Activated gamma-delta T cell treated with anti-CD3 and anti-CD28 coated beads, Interleukin-2, amount 50 U/mL, for 16 hours (primary cell): Measurements from ENCODE around the gene FKBP1A.
"Not testable (repeated sequence)": the region's sequence is repeated elsewhere in the genome, so short reads cannot be mapped to it uniquely, and the experiment has no call there.

ENCODE experiments used
- DNase-seq: peaks from one replicate; pipeline ENCODE4 v3.0.0-alpha.2; 2020; ENCODE audit warnings: low read depth

Gene FKBP1A

DNA sequence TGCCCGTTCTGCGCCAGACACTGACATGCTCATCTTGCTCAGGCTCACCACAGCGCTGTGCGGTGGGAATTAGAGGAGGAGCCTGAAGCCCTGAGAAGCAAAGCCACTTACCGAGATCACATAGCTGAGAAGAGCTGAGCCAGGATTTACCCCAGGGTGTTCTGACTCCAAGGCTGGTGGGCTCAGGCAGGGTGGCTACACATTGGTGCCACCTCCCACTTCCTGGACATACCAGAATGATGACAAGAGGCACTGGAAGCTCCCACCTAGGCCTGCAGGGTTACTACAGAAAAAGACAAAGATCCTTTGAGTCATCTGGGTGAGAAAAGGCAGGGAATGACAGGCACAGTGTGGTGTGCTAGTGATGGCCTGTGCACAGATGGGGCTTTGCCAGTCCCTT lies 24.4 kb upstream of the FKBP1A start:
- no peak for DNase-seq

DNA sequence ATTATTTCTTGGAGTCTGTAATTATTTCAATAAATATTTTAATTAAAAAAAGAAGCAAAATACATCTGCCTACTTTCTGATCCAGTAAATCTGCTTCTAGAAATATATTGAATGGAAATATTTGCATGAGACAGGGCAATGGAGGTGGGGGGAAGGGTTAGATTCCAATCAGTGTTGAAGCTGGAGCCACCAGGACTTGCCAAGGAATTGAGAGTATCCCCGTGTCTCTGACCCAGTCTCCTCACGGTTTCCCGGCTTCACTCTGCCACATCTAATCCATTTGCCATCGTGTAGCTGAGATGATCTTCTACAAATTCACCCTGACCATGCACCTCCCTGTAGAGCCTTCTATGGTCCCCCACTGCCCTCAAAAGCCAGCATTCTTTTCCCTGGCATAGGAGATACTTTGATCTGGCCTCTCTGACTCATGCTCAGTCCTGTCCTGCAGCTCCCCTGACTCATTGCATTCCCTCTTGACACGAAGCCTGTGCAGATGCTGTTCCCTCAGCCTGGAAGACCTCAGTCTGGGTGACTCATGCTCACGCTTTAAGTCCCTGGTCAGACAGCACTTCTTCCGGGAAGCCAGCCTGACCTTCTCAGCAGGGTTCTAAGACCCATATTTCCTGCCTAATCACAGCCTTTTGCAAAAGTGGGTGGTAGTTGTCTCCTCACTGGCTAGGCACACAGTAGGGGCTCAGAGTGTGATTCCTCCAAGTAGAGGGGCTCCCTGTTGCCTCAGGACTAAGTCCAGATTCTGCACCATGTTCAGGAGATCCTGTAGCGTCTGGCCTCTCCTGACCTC lies 23.0 kb upstream of the FKBP1A start:
- DNase-seq: no peak

DNA sequence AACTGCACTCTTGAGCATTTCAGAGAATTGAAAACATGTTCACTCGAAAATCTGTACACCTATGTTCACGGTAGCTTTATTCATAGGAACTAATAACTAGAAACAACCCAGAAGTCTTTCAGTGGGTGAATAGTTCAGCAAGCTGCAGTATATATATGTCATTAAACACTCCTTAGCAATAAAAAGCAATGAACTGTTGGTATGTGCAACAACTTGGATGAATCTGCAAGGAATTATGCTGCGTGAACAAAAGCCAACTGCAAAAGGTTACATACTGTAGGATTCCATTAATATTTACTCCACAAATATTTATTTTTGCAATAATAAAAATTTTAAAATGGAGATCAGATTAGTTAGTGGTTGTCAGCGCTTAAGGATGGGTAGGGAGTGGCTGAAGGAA lies 22.1 kb upstream of the FKBP1A start:
- DNase-seq: no peak

- no peak for DNase-seq
Observed at GRCh38 chr20:1405801-1406200, 12.9 kb upstream of the FKBP1A start.

DNA sequence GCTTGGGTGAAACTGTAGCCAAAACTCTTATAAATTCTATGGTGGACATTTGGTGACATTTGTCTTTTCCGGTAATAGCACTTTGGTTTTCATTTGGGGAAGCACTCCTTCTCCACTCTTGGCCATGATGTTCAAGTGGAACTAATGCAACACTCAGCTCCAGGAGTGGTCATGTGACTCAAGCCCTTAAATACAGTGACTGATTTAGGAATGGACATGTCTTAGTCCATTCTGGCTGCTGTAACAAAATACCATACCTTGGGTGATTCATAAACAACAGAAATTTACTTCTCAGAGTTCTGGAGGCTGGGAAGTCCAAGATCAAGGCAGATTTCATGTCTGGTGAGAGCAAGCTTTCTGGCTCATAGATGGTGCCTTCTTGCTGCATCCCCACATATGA lies 10.8 kb upstream of the FKBP1A start:
- no peak for DNase-seq

GRCh38 chr20:1402149-1402548 lies 9.3 kb upstream of the FKBP1A start:
- DNase-seq: no peak

DNA sequence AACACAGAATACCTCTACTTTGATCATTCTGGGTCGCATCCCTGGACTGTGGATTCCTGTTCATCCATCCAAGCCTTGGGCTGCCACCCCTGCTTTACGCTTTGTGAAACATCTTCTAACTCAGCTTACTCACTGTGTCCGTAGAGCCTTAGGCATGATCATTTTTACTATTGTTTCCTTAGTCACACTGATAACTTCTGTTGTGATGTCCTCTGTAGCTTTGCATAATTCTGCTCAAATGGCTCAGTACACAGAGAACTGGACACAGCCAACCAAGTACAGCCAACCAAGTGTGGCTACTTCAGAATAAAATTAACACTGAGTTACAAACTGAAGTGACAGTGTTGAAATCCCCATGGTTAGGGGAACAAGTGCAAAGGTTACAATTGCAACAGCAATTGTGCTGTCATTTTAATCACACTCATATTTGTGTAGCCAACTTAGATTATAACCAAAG lies 8.6 kb upstream of the FKBP1A start:
- DNase-seq: no peak

DNA sequence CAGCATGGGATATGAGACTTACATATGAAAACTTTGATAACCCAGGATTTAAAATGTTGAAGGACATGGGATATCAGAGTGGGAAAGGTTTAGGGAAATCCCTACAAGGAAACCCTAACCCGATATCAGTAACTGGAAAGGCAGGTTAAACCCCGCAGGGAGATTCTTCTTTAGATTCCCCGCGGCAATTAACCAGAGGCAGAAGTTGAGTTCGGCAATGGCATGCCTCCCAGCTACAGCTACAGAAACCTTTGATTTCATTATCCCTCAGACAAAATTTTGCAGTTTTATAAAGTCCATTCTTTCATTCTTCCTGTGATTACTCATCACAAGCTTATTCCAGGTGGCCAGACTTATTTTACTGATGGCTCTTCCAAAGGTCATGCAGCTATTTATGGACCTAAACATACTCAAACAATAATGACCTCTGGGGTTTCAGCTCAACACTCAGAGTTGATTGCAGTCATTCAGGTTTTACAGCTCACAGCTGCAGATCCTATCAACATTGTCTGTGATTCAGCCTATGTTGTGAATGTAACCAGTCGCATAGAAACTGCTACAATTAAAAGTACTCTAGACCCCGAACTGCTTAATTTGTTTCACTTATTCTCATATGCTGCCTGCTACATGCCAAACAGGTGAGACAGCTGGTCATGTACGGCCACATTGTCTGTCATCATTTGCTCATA lies 7.0 kb upstream of the FKBP1A start:
- not testable (repeated sequence) for DNase-seq

GRCh38 chr20:1398185-1398584 lies 5.3 kb upstream of the FKBP1A start:
- DNase-seq: not testable (repeated sequence)

DNA sequence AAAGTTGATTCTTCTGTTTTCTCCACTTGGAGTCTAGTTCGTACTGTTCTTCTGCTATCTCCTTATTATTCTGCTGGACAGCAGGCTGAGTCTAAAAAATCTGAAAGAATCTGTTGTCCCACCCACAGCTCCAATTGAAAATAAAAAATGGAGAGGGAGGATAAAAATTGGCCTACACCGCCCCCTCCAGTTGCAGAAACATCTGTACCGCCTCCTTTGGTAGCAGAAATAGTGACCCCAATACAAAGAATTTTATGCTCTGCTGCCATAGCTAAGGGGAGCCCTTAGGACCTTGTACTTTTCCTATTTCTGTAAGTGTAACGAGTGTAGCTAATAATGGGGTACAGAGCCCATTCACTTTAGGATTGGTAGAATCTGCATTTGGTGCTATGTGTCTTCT lies 4.9 kb upstream of the FKBP1A start:
- no peak for DNase-seq

GRCh38 chr20:1396702-1397101 lies 3.8 kb upstream of the FKBP1A start:
- no peak for DNase-seq

- DNase-seq: no peak
Observed at GRCh38 chr20:1396264-1396663, 3.4 kb upstream of the FKBP1A start.

DNA sequence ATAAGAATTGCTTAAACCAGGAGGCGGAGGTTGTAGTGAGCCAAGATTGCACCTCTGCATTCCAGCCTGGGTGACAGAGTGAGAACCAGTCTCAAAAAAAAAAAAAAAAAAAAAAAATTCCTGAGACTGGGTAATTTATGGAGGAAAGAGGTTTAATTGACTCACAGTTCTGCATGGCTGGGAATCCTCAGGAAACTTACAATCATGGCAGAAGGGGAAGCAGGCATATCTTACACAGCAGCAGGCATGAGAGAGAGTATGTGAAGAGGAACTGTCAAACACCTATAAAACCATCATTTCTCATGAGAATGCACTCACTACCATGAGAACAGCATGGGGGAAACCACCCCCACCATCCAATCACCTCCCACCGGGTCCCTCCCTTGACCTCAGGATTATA lies 1.8 kb upstream of the FKBP1A start:
- no peak for DNase-seq

DNA sequence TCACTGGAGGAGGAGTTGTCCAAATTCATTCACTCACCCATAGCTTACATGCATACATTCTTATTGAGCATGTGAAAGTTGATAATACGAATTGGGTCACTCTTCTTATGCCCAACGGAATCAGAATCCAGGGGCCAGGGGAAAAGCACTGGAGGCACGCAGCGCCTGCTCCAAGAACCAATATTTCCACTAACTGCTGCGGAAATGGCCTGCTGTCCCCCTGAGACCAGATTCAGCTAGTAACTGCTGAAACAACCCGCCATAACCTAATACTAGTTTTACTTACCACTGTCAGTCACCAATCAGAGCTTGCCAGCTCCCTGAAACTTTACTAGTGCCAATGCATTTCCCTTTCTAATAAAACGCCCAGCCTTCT lies 641 bp upstream of the FKBP1A start:
- no peak for DNase-seq

DNA sequence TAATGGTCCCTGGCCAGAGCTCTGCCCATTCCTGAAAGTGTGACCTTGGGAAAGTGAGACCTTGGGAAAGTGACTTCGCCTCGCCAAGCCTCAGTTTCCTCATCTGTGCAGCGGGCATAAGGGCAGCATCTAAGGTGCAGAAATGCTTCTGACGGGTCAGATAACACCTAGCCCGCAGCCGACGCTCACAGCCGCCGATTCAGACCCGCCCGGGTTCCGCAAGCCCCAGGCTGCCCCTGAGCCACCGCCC lies 486 bp downstream of the FKBP1A start:
- no peak for DNase-seq

GRCh38 chr20:1391640-1392442 lies 1.0 kb downstream of the FKBP1A start:
- no peak for DNase-seq

- DNase-seq: no peak
Observed at GRCh38 chr20:1390581-1391403, 2.1 kb downstream of the FKBP1A start.

DNA sequence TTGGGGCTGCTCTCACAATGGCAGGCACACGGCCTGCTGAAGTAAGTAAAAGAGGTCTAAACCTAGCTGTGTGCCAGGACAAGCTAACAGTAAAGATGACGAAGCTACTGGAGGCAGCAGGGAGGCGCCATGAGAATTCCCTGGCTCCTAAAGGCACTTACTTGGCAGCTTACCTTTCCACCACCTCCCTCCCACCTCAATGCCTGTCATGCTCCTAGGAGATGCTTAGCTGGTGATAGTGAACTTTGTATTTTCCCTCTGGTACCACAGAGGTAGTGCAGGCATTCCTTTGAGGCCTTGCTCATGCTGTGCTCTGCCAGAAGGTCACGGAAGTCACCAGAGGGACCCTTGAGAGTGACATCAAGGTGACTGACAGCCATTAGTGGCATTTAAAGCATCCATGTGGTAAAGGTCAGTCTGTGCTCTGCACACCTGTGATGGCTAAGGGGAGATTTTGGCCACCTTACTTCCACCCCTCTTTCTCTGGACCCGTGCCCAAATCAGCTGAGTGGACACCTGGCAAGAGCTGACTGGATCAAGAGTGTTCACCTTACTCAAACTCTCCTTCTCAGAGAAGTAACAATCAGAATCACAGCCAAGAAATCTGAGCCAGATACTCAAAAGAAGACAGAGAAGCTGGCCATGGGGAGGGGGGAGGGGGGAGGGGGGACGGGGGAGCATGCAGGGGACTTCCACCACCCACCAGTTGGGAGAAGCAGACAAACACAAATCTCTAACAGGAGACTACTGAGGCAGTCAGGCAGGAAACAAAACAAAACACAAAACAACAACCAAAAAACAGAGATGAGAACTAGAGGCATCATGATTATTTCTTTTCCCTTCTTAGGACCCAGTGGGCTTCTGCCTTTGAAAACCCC lies 2.9 kb downstream of the FKBP1A start:
- no peak for DNase-seq

GRCh38 chr20:1388741-1389483 lies 3.9 kb downstream of the FKBP1A start:
- no peak for DNase-seq

- no peak for DNase-seq
Observed at GRCh38 chr20:1388253-1388652, 4.6 kb downstream of the FKBP1A start.

- no peak for DNase-seq
Observed at GRCh38 chr20:1386323-1386722, 6.5 kb downstream of the FKBP1A start.
